HUES6 (cell line): Measurements from ENCODE around the gene IL6.

Source experiments
- H3K27ac ChIP-seq: 2 replicates; pipeline ENCODE4 v1.7.0; 2013; ENCODE audit warnings: low read depth, mild to moderate bottlenecking, low read length, inconsistent platforms
- H3K27me3 ChIP-seq: 2 replicates; pipeline ENCODE4 v1.6.1; 2013; ENCODE audit warnings: low read length; ENCODE audit not compliant: control insufficient read depth, insufficient read depth
- H3K36me3 ChIP-seq: 2 replicates; pipeline ENCODE4 v1.6.1; 2013; ENCODE audit warnings: low read length; ENCODE audit not compliant: control insufficient read depth, insufficient read depth
- H3K4me1 ChIP-seq: 2 replicates; pipeline ENCODE4 v1.6.1; 2013; ENCODE audit warnings: low read length; ENCODE audit not compliant: control insufficient read depth, insufficient read depth
- H3K4me3 ChIP-seq: 2 replicates; pipeline ENCODE4 v1.5.1; 2013; ENCODE audit warnings: low read depth, low read length
- H3K9ac ChIP-seq: one replicate; pipeline ENCODE4 v1.6.1; 2013; ENCODE audit warnings: mild to moderate bottlenecking, low read length
- H3K9me3 ChIP-seq: 2 replicates; pipeline ENCODE4 v1.6.1; 2013; ENCODE audit warnings: low read depth, low read length; ENCODE audit not compliant: control insufficient read depth, insufficient read depth

IL6 gene

DNA sequence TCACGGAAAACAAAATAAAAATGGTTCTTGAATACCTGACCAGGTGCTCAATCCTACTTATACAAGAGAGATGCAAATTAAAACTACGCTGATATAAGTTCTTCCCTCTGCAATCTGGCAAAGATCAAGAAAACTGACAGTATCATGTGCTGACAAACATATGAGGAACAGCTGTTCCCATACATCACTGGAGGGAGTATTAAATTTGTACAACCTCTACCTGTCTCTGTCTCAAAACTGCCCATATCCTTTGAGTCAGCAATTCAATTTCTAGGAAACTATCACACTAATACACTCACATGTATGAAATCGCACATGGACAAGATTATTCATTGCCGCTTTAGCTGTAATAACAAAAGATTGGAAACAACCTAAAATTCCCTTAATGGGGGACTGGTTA, 11.0 kb upstream of the IL6 start:
- H3K9ac ChIP-seq = no peak overlapping the region

DNA sequence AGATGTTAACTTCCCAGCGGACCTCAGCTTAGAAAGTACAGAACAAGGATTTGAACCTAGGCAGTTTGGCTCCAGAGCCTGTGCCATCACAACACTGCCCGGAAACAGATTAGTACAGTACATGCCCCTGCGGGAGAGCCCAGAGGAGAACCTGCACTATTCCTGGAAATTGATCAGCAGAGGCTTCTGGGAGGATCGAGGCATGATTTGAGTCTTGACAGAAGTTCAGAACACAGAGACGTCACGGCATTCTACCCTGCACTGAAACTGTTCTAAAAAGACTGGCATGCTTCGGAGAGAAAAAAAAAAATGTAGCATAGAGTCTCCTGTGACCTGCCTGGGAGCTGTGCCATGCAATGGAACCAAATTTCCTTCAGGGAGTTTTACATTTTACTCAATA, 9.2 kb upstream of the IL6 start:
- Histone ChIP-seq H3K4me1 (peaks cover 31% of the 10 kb centered on the region), H3K4me3 (no peak overlapping the region), H3K36me3 (no peaks in the 10 kb centered on the region), H3K27me3 (no peaks in the 10 kb centered on the region), H3K9me3 (no peaks in the 10 kb centered on the region), H3K9ac (no peak overlapping the region), H3K27ac (no peak overlapping the region)

More for the DNA sequence above, 11.0 kb upstream of the IL6 start:
- Histone ChIP-seq H3K9me3 (no peaks in the 10 kb centered on the region), H3K4me3 (no peak overlapping the region), H3K36me3 (no peaks in the 10 kb centered on the region; the same call in 1 of the 2 replicates), H3K4me1 (peaks cover 27% of the 10 kb centered on the region), H3K27me3 (no peaks in the 10 kb centered on the region), H3K27ac (no peak overlapping the region)

DNA sequence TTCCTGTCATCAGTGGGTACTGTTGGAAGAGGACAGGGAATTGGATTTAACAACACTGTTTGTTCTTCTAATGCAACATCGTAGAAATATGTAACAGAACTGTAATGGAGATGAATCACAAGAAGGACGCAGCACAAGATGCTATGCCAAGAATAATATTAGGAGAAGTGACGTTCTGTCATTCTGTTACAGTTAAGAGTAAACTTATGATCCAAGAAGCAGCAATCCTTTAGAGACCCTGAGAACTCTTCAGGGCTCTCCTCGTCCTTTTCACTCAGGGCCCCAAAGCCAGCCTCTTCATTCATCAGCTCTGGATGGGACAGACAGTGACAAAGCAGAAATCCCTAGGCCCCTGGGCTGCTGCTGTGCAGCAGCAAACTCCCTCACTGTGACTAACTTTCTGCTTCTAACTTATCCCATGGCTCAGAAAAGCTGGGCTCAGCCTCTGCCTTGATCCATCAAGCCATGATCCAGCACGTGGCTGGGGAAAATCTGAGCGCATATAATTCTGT, 8.7 kb upstream of the IL6 start:
- H3K27ac ChIP-seq = no peak overlapping the region; the same call in 1 of the 2 replicates
- no peaks in the 10 kb centered on the region for H3K36me3 ChIP-seq
- H3K9me3 ChIP-seq = no peaks in the 10 kb centered on the region
- peaks cover 35% of the 10 kb centered on the region for H3K4me1 ChIP-seq
- no peaks in the 10 kb centered on the region for H3K27me3 ChIP-seq
- H3K9ac ChIP-seq = no peak overlapping the region
- H3K4me3 ChIP-seq = no peak overlapping the region

DNA sequence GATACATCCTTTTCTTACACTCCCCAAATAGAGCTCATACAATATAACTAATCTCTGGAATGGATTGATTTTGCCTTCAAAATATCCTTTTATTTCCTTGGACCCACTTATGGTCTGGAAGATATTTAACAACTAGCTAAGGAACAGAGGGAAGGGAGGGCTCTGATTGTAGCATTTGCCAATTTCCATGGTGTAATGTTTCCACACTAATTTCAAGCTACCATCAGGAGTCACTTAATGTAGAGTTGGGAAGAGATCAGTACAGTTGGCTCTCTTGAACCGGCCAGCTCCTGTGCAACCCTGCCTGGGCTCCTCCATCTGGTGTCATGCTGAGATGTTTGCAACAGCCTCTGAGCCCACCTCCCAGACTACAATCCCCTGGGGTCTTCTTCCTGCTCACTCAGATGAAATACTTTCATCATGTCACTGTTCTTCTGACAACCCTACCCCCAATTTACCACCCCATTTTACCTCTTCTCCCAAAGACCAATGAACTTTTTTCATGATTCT, 8.0 kb upstream of the IL6 start:
- H3K4me3 ChIP-seq = no peak overlapping the region
- no peak overlapping the region for H3K9ac ChIP-seq
- no peaks in the 10 kb centered on the region for H3K9me3 ChIP-seq
- H3K36me3 ChIP-seq = no peaks in the 10 kb centered on the region
- no peaks in the 10 kb centered on the region for H3K27me3 ChIP-seq
- H3K27ac ChIP-seq = no peak overlapping the region; the same call in 1 of the 2 replicates
- H3K4me1 ChIP-seq = peaks cover 35% of the 10 kb centered on the region

DNA sequence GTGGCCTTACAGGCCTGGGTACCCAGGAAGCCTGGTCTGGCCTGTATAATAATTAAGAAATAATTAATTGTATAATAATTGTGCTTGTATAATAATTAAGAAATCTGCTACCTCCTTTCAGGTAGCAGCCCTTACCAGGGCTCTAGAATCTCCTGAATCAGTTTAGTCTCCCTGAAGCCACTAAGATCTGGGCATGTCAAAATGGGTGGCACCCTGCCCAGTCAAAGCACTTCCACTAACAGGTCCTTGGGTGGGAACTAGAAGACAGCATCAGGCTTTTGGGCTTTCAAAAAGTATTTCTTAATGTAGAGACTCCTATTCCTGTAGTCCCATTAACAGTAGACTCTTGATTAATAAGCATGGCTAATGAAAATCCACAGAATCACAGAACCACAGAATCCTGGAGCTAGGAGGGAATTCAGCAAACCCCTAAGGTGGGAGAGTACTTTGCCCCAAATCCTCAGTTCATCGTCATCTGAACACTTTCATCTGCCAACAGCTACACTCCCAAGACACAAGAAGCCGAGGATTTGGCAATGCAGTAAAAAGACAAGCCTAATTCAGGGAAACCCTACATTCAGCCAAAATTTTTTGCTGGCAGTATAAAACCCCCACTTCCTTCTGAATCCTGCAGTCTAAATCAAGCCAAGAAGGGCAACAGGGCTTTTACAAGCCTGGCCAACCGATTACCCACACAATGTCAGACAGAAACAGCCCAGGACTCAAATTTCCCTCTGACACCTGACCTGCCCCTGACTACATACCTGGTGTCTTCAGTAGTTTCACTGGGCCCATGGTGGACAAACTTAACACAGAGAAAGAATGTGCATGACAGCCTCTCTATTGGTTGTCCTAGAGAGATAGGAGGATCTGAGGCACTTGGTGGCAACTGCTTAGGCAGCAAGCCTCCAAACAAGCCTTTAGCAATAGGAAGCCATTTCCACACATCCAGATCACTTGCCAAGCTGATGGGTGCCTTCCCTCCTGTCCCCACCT, 5.9 kb upstream of the IL6 start:
- no peak overlapping the region for H3K4me3 ChIP-seq
- H3K4me1 ChIP-seq = peaks cover 47% of the 10 kb centered on the region
- no peak overlapping the region for H3K9ac ChIP-seq

DNA sequence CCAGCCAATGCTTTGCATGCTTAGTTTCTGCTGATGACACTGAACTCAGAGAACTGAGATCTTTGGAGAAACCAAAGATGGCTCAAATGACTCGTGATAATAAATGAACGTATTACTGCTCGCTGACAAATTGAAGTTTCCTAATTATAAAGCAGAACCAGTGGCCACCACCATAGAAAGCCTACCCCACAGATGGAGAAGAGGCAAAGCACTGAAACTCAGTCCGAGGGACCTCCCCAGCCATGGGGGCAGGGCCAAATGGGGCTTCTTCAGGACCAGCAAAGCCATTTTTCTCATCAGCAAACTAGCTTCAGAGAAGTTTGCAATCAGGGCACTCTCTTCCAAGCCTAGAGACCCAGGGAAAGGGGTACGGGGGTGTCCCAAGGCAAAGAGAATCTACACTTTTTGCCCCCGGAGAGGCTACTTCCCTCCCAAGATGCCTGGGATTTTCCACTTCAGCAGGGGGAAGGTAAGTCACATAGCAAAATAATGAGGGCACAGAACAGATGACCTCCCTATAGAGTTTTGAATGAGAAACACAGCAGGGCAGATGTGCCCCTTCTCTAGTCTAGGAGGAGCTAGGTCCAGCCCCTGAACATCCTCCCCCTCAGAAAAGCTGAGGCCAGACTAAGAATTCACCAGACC, 4.3 kb upstream of the IL6 start:
- Histone ChIP-seq H3K9ac (no peak overlapping the region), H3K4me3 (no peak overlapping the region), H3K4me1 (peaks cover 53% of the 10 kb centered on the region), H3K27me3 (no peaks in the 10 kb centered on the region), H3K27ac (no peak overlapping the region), H3K9me3 (no peaks in the 10 kb centered on the region), H3K36me3 (no peaks in the 10 kb centered on the region)

More for the DNA sequence above, 5.9 kb upstream of the IL6 start:
- H3K27ac ChIP-seq = no peak overlapping the region
- H3K27me3 ChIP-seq = no peaks in the 10 kb centered on the region
- H3K36me3 ChIP-seq = no peaks in the 10 kb centered on the region
- no peaks in the 10 kb centered on the region for H3K9me3 ChIP-seq

DNA sequence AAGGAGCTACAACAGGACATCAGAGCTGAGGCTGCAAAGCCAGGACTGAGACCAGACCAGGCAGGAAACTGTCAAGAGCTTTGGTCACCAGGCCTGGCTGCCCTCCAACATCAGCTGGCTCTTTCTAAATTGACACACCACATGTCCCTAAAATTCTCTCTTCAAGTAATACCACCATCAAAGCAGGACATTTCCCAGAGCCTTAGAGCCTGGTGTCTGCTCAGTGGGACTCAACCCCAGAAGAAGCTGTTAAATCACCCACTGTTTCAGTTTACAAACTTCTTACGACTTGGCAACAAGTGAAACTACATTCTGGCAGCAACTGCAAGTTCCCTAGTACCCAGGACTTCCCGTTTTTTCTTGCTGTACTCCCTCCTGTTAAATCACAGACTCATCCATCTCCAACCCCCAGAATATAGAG, 3.8 kb upstream of the IL6 start:
- H3K9ac ChIP-seq = no peak overlapping the region
- no peaks in the 10 kb centered on the region for H3K27me3 ChIP-seq
- peaks cover 56% of the 10 kb centered on the region for H3K4me1 ChIP-seq
- H3K27ac ChIP-seq = no peak overlapping the region
- no peaks in the 10 kb centered on the region for H3K9me3 ChIP-seq
- no peaks in the 10 kb centered on the region for H3K36me3 ChIP-seq
- H3K4me3 ChIP-seq = no peak overlapping the region

DNA sequence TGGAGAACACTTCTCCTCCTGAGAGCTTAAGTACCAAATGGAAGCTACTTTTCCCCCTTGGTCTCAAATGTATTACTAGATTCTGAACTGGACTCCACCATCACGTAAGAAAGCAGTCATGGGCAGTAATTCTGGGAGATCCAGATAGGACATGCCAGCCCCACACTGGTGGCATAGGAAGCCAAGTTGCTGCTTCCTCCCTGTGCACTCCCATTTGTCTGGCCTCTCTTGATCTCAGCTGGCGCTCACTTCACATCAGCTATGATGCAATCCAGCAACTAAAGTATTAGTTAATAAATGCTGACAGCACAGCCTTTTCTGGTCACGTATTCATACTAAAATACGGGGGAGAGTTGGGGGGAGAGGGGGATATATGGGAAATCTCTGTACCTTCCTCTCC, 3.4 kb upstream of the IL6 start:
- no peaks in the 10 kb centered on the region for H3K36me3 ChIP-seq
- no peaks in the 10 kb centered on the region for H3K9me3 ChIP-seq
- H3K4me3 ChIP-seq = no peak overlapping the region
- peaks cover 53% of the 10 kb centered on the region for H3K4me1 ChIP-seq
- no peak overlapping the region for H3K9ac ChIP-seq
- no peak overlapping the region for H3K27ac ChIP-seq
- no peaks in the 10 kb centered on the region for H3K27me3 ChIP-seq

DNA sequence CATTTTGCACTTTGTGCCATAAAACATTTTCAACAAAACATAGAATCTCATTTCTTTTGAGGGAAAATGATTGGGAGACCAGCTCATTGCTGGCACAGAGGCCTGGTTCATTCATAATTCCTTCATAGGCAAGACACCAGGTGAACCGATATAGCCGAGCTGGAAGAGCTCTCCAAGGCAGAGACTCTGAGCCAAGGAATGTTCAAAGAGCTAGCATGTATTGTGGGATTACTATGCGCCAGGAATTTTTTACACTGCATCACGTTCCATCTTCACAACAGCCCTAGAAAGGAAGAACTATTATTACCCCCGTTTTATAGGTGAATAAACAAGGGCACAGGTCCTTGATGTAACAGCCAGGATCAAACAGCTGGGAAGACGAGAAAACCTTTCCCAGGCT, 2.1 kb upstream of the IL6 start:
- Histone ChIP-seq H3K27ac (no peak overlapping the region; the same call in 1 of the 2 replicates), H3K36me3 (peaks cover 5% of the 10 kb centered on the region; the same call in 1 of the 2 replicates), H3K9me3 (no peaks in the 10 kb centered on the region), H3K9ac (peak overlapping the region; percentile 2), H3K4me1 (peaks cover 43% of the 10 kb centered on the region), H3K4me3 (no peak overlapping the region), H3K27me3 (no peaks in the 10 kb centered on the region)

DNA sequence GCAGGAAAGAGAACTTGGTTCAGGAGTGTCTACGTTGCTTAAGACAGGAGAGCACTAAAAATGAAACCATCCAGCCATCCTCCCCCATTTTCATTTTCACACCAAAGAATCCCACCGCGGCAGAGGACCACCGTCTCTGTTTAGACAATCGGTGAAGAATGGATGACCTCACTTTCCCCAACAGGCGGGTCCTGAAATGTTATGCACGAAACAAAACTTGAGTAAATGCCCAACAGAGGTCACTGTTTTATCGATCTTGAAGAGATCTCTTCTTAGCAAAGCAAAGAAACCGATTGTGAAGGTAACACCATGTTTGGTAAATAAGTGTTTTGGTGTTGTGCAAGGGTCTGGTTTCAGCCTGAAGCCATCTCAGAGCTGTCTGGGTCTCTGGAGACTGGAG, 1.4 kb upstream of the IL6 start:
- Histone ChIP-seq H3K27me3 (no peaks in the 10 kb centered on the region), H3K36me3 (peaks cover 12% of the 10 kb centered on the region; the same call in 1 of the 2 replicates), H3K9ac (peak overlapping the region; percentile 82), H3K4me1 (peaks cover 38% of the 10 kb centered on the region), H3K27ac (peak overlapping the region; percentile 39; the same call in 1 of the 2 replicates), H3K9me3 (no peaks in the 10 kb centered on the region), H3K4me3 (peak overlapping the region; percentile 6; the same call in 1 of the 2 replicates)
